ENCODE results near the gene TCF20.

The TCF20 gene

GRCh38 chr22:42275176-42275575, 4.7 kb upstream of the TCF20 start:
- no peaks in the 10 kb centered on the region for H3K9me3 ChIP-seq (ENCODE audit: low read depth, low read length)
- no peak overlapping the region for H3K4me3 ChIP-seq
- no peaks in the 10 kb centered on the region for H3K36me3 ChIP-seq (ENCODE audit: insufficient read depth, low read length)
- no peak overlapping the region for H3K27ac ChIP-seq
- DNase-seq (ENCODE audit: low read depth, low spot score): no peak
- no peak overlapping the region for H3K9ac ChIP-seq (ENCODE audit: insufficient read length)
- TF ChIP-seq FOXP2 (optimal IDR thresholded peaks at IDR 0.05; ENCODE audit: control extremely low read depth, extremely low read length, insufficient read depth): no peak
- TF ChIP-seq POLR2AphosphoS5 (IDR thresholded peaks at IDR 0.05; ENCODE audit: borderline replicate concordance, low read depth, low read length): no peak
- no peak for TF ChIP-seq EZH2 (IDR thresholded peaks at IDR 0.05)

GRCh38 chr22:42273855-42274451, 3.5 kb upstream of the TCF20 start:
- no peak overlapping the region for H3K9ac ChIP-seq (ENCODE audit: insufficient read length)
- no peak for DNase-seq (ENCODE audit: low read depth, low spot score)
- no peak overlapping the region for H3K4me3 ChIP-seq
- H3K9me3 ChIP-seq (ENCODE audit: low read depth, low read length): no peaks in the 10 kb centered on the region
- H3K27ac ChIP-seq: no peak overlapping the region
- no peak for TF ChIP-seq EZH2 (IDR thresholded peaks at IDR 0.05)
- no peak for TF ChIP-seq POLR2AphosphoS5 (IDR thresholded peaks at IDR 0.05; ENCODE audit: borderline replicate concordance, low read depth, low read length)
- no peak for TF ChIP-seq FOXP2 (optimal IDR thresholded peaks at IDR 0.05; ENCODE audit: control extremely low read depth, extremely low read length, insufficient read depth)
- no peaks in the 10 kb centered on the region for H3K36me3 ChIP-seq (ENCODE audit: insufficient read depth, low read length)

GRCh38 chr22:42272431-42272999, 2.1 kb upstream of the TCF20 start:
- Histone ChIP-seq H3K9ac (ENCODE audit: insufficient read length) (no peak overlapping the region), H3K4me3 (no peak overlapping the region), H3K27ac (no peak overlapping the region), H3K9me3 (ENCODE audit: low read depth, low read length) (no peaks in the 10 kb centered on the region), H3K36me3 (ENCODE audit: insufficient read depth, low read length) (no peaks in the 10 kb centered on the region)
- DNase-seq (ENCODE audit: low read depth, low spot score): no peak
- no peak for TF ChIP-seq POLR2AphosphoS5 (IDR thresholded peaks at IDR 0.05; ENCODE audit: borderline replicate concordance, low read depth, low read length)
- TF ChIP-seq EZH2 (IDR thresholded peaks at IDR 0.05): no peak
- no peak for TF ChIP-seq FOXP2 (optimal IDR thresholded peaks at IDR 0.05; ENCODE audit: control extremely low read depth, extremely low read length, insufficient read depth)

- no peak overlapping the region for H3K4me3 ChIP-seq
- no peak for DNase-seq (ENCODE audit: low read depth, low spot score)
- TF ChIP-seq EZH2 (IDR thresholded peaks at IDR 0.05) (no peak), FOXP2 (optimal IDR thresholded peaks at IDR 0.05; ENCODE audit: control extremely low read depth, extremely low read length, insufficient read depth) (no peak), POLR2AphosphoS5 (IDR thresholded peaks at IDR 0.05; ENCODE audit: borderline replicate concordance, low read depth, low read length) (no peak)
- no peak overlapping the region for H3K27ac ChIP-seq
- H3K9ac ChIP-seq (ENCODE audit: insufficient read length): no peak overlapping the region
- H3K36me3 ChIP-seq (ENCODE audit: insufficient read depth, low read length): no peaks in the 10 kb centered on the region
- no peaks in the 10 kb centered on the region for H3K9me3 ChIP-seq (ENCODE audit: low read depth, low read length)
These were observed 1.5 kb upstream of the TCF20 start for GRCh38 chr22:42271906-42272305.

GRCh38 chr22:42271191-42271813, 849 bp upstream of the TCF20 start:
- H3K9ac ChIP-seq (ENCODE audit: insufficient read length): no peak overlapping the region
- no peak for TF ChIP-seq POLR2AphosphoS5 (IDR thresholded peaks at IDR 0.05; ENCODE audit: borderline replicate concordance, low read depth, low read length)
- TF ChIP-seq EZH2 (IDR thresholded peaks at IDR 0.05): no peak
- TF ChIP-seq FOXP2 (optimal IDR thresholded peaks at IDR 0.05; ENCODE audit: control extremely low read depth, extremely low read length, insufficient read depth): no peak
- no peak overlapping the region for H3K27ac ChIP-seq
- H3K9me3 ChIP-seq (ENCODE audit: low read depth, low read length): no peaks in the 10 kb centered on the region
- H3K36me3 ChIP-seq (ENCODE audit: insufficient read depth, low read length): no peaks in the 10 kb centered on the region
- DNase-seq (ENCODE audit: low read depth, low spot score): no peak
- H3K4me3 ChIP-seq: peak overlapping the region; percentile 63

- TF ChIP-seq EZH2 (IDR thresholded peaks at IDR 0.05) (no peak), POLR2AphosphoS5 (IDR thresholded peaks at IDR 0.05; ENCODE audit: borderline replicate concordance, low read depth, low read length) (no peak), FOXP2 (optimal IDR thresholded peaks at IDR 0.05; ENCODE audit: control extremely low read depth, extremely low read length, insufficient read depth) (no peak)
These were observed 310 bp downstream of the TCF20 start for GRCh38 chr22:42270176-42270509.

GRCh38 chr22:42269432-42270175, 849 bp downstream of the TCF20 start:
- H3K27ac ChIP-seq: 0 out of 2 replicates have a peak overlapping the region, but pooled peaks have one; percentile 31
- peak overlapping the region; percentile 91 for H3K9ac ChIP-seq (ENCODE audit: insufficient read length)
- peak overlapping the region; percentile 93 for H3K4me3 ChIP-seq
- no peak for DNase-seq (ENCODE audit: low read depth, low spot score)
- TF ChIP-seq POLR2AphosphoS5 (IDR thresholded peaks at IDR 0.05; ENCODE audit: borderline replicate concordance, low read depth, low read length) (no peak), EZH2 (IDR thresholded peaks at IDR 0.05) (no peak), FOXP2 (optimal IDR thresholded peaks at IDR 0.05; ENCODE audit: control extremely low read depth, extremely low read length, insufficient read depth) (no peak)
- H3K36me3 ChIP-seq (ENCODE audit: insufficient read depth, low read length): no peaks in the 10 kb centered on the region
- H3K9me3 ChIP-seq (ENCODE audit: low read depth, low read length): no peaks in the 10 kb centered on the region

More at GRCh38 chr22:42270176-42270509, 310 bp downstream of the TCF20 start:
- Histone ChIP-seq H3K36me3 (ENCODE audit: insufficient read depth, low read length) (no peaks in the 10 kb centered on the region), H3K9ac (ENCODE audit: insufficient read length) (peak overlapping the region; percentile 91), H3K27ac (0 out of 2 replicates have a peak overlapping the region, but pooled peaks have one; percentile 31), H3K4me3 (peak overlapping the region; percentile 93), H3K9me3 (ENCODE audit: low read depth, low read length) (no peaks in the 10 kb centered on the region)
- no peak for DNase-seq (ENCODE audit: low read depth, low spot score)

GRCh38 chr22:42268852-42269410, 1.5 kb downstream of the TCF20 start:
- Histone ChIP-seq H3K9ac (ENCODE audit: insufficient read length) (peak overlapping the region; percentile 91), H3K9me3 (ENCODE audit: low read depth, low read length) (no peaks in the 10 kb centered on the region), H3K4me3 (peak overlapping the region; percentile 93), H3K27ac (no peak overlapping the region), H3K36me3 (ENCODE audit: insufficient read depth, low read length) (no peaks in the 10 kb centered on the region)
- TF ChIP-seq POLR2AphosphoS5 (IDR thresholded peaks at IDR 0.05; ENCODE audit: borderline replicate concordance, low read depth, low read length) (no peak), EZH2 (IDR thresholded peaks at IDR 0.05) (no peak), FOXP2 (optimal IDR thresholded peaks at IDR 0.05; ENCODE audit: control extremely low read depth, extremely low read length, insufficient read depth) (no peak)
- DNase-seq (ENCODE audit: low read depth, low spot score): no peak
